D721Med (cell line): Measurements from ENCODE around the gene MS4A6A.

Experiments used
- DNase-seq: peaks from one replicate; pipeline ENCODE4 v3.0.0; 2011; ENCODE audit warnings: low spot score; ENCODE audit not compliant: insufficient read length
- FAIRE-seq: peaks from 2 replicates; lab custom pipeline; 2011; peaks lifted over from hg19 to GRCh38; lab: Jason Lieb, UNC
- CTCF ChIP-seq: IDR thresholded peaks from 2 replicates; pipeline ENCODE4 v1.5.1; 2012; ENCODE audit warnings: mild to moderate bottlenecking, control low read depth; ENCODE audit not compliant: insufficient read depth; ENCODE audit errors: missing control alignments

Gene MS4A6A

GRCh38 chr11:60175860-60176275 lies 7.0 kb downstream of the MS4A6A start:
- FAIRE-seq (no peak), DNase-seq (no peak)
- TF ChIP-seq CTCF, result no peak

GRCh38 chr11:60172011-60172410 lies 10.9 kb downstream of the MS4A6A start:
- FAIRE-seq, result no peak
- no peak for DNase-seq
- no peak for TF ChIP-seq CTCF

- no peak for FAIRE-seq
- no peak for DNase-seq
- no peak for TF ChIP-seq CTCF
Measured at GRCh38 chr11:60170566-60170965, 12.3 kb downstream of the MS4A6A start.

- TF ChIP-seq CTCF, result peak; percentile 6
- DNase-seq (no peak), FAIRE-seq (no peak)
Measured at GRCh38 chr11:60169264-60169915, 13.5 kb downstream of the MS4A6A start.

- no peak for DNase-seq
- no peak for FAIRE-seq
- no peak for TF ChIP-seq CTCF
Measured at GRCh38 chr11:60168306-60168705, 14.6 kb downstream of the MS4A6A start.

- no peak for FAIRE-seq
- no peak for TF ChIP-seq CTCF
- no peak for DNase-seq
Measured at GRCh38 chr11:60165951-60166350, 16.9 kb downstream of the MS4A6A start.

GRCh38 chr11:60165538-60165937 lies 17.3 kb downstream of the MS4A6A start:
- FAIRE-seq, result no peak
- DNase-seq, result no peak

More at GRCh38 chr11:60165538-60165937, 17.3 kb downstream of the MS4A6A start:
- TF ChIP-seq CTCF, result no peak
